Endometrium (tissue), 2 donors: ENCODE measurements around the gene FAM174A.
"Not testable (repeated sequence)": the region's sequence is repeated elsewhere in the genome, so short reads cannot be mapped to it uniquely, and the experiment has no call there.

ENCODE experiments used
- FAIRE-seq: peaks from 2 replicates; lab custom pipeline; 2012; peaks lifted over from hg19 to GRCh38; lab: Jason Lieb, UNC
- donor health status: control.
- donor health status: control.

FAM174A gene

GRCh38 chr5:100576217-100576751 lies 41.1 kb downstream of the FAM174A start:
- no peak for FAIRE-seq

GRCh38 chr5:100577506-100577905 lies 42.3 kb downstream of the FAM174A start:
- no peak for FAIRE-seq

GRCh38 chr5:100584069-100584468 lies 48.9 kb downstream of the FAM174A start:
- FAIRE-seq: no peak

DNA sequence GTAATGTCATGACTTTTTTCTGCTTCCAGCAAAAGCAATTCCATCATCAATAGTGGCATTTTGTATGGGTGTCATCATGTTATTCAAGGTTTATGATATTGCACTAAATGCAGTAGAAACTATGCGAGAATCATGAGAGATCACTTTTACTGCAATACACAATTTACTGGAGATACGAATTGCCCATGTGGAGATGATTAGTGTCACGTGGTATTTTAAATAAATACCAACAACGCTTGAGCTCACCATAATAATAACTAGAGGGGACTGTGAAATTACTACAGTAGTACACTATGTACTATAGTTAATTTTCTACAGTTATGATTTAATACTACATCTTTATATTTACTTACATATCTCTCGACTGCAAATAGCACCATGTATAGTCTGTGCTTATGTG lies 49.7 kb downstream of the FAM174A start:
- no peak for FAIRE-seq

GRCh38 chr5:100590867-100591266 lies 55.7 kb downstream of the FAM174A start:
- FAIRE-seq: no peak

- no peak for FAIRE-seq
These were observed 60.1 kb downstream of the FAM174A start for GRCh38 chr5:100595152-100595811.

GRCh38 chr5:100595812-100596173 lies 60.6 kb downstream of the FAM174A start:
- no peak for FAIRE-seq

GRCh38 chr5:100598446-100598845 lies 63.3 kb downstream of the FAM174A start:
- FAIRE-seq: no peak

- FAIRE-seq: no peak
These were observed 65.3 kb downstream of the FAM174A start for GRCh38 chr5:100600298-100600994.

DNA sequence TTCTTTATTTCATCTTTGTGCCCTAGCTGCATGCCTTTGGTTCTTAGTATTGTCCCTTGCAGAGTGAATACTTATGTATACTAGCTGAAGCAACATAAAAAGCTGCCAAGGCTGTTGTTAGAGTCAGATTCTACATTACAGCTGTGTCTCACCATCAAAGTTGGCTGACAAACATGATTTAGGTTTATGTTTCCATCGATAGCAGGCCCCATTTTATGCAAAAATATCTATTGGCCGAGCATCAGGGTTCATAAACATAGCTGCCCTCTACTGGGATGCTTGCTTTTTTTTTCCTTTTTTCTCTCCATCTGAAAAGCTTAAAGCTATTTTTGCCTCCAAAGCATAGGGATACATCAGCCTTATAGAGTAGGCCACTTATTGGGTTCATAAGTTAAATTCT lies 68.0 kb downstream of the FAM174A start:
- no peak for FAIRE-seq

DNA sequence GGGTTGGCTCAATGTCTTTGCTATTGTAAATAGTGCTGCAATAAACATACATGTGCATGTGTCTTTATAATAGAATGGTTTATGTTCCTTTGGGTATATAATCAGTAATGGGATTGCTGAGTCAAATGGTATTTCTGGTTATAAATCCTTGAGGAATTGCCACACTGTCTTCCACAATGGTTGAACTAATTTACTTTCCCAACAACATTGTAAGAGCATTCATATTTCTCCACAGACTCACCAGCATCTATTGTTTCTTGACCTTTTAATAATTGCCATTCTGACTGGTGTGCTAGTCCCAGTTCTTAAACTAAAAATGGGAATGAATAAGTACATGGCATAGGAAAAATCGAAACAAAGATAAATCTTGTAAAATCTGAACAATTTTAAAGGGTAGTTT lies 68.8 kb downstream of the FAM174A start:
- FAIRE-seq: not testable (repeated sequence)

- no peak for FAIRE-seq
These were observed 74.4 kb downstream of the FAM174A start for GRCh38 chr5:100609594-100609993.

DNA sequence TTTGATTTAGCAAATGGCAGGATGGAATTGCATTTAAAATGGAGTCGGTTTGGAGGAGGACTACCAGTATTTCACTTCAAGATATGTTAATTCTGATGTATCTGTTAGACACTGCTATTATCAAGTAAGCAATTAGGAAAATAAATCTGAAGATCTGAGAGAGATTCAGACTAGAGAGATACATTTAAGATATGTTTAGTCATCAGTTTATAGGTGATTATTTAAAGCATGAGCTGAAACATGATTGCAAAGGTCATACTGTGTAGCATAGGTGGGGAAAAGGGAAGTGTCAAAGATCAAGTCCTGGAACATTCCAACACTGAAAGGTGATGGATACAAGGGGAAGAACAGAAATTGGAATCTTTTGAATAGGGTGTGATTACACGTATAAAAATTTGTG lies 79.1 kb downstream of the FAM174A start:
- no peak for FAIRE-seq

GRCh38 chr5:100615362-100615761 lies 80.2 kb downstream of the FAM174A start:
- FAIRE-seq: no peak

GRCh38 chr5:100616291-100616690 lies 81.1 kb downstream of the FAM174A start:
- no peak for FAIRE-seq

- no peak for FAIRE-seq
These were observed 81.8 kb downstream of the FAM174A start for GRCh38 chr5:100616981-100617380.

DNA sequence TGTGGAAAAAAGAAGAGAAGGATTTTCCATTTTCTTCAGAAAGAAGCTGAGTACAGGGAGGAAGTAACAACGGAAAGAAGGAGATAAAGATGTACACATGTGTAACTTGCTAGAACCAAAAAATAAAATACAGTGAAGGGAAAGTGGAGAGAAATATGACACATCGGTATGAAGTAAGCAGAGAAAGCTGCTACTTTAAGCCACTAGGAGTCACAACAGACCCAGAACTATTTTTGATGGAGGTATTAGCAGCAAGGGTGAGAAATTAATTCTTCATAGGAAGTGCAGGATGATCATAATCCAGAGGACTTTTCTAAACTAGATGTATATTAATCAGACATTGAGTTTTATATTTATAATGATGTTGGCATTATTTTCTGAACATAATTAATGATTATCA lies 88.5 kb downstream of the FAM174A start:
- peak; percentile 87 for FAIRE-seq

- FAIRE-seq: peak; percentile 69
These were observed 99.9 kb downstream of the FAM174A start for GRCh38 chr5:100634937-100635534.
